Inferior parietal cortex (tissue), 1 donor: ENCODE results near the gene SDHA.

Source experiments
- DNase-seq: peaks from one replicate; pipeline ENCODE4 v3.0.0-alpha.2; 2016; ENCODE audit errors: extremely low spot score

The SDHA gene

GRCh38 chr5:186091-187041 is 31.8 kb upstream of the SDHA start:
- DNase-seq = no peak

GRCh38 chr5:187042-187431 is 31.1 kb upstream of the SDHA start:
- DNase-seq = no peak

GRCh38 chr5:187617-188451 is 30.3 kb upstream of the SDHA start:
- no peak for DNase-seq

GRCh38 chr5:188488-189481 is 29.3 kb upstream of the SDHA start:
- peak; percentile 84 for DNase-seq

- DNase-seq = no peak
Observed at GRCh38 chr5:189486-189885, 28.6 kb upstream of the SDHA start.

GRCh38 chr5:189976-190365 is 28.1 kb upstream of the SDHA start:
- no peak for DNase-seq

GRCh38 chr5:190366-191035 is 27.6 kb upstream of the SDHA start:
- DNase-seq = no peak

GRCh38 chr5:191036-191948 is 26.8 kb upstream of the SDHA start, which contains the start of gene LRRC14B:
TSS of gene LRRC14B (plus strand) at chr5:191495. CDS start at chr5:191539, 44 bp downstream.
- no peak for DNase-seq

- DNase-seq = no peak
Observed at GRCh38 chr5:191949-192690, 26.0 kb upstream of the SDHA start.

GRCh38 chr5:192691-192969 is 25.5 kb upstream of the SDHA start:
- DNase-seq = no peak

GRCh38 chr5:192970-193831 is 24.9 kb upstream of the SDHA start:
- no peak for DNase-seq

GRCh38 chr5:194102-194501 is 24.0 kb upstream of the SDHA start:
- no peak for DNase-seq

- no peak for DNase-seq
Observed at GRCh38 chr5:194603-195209, 23.4 kb upstream of the SDHA start.

GRCh38 chr5:195401-196160 is 22.5 kb upstream of the SDHA start:
- no peak for DNase-seq

GRCh38 chr5:196350-196749 is 21.8 kb upstream of the SDHA start:
- DNase-seq = no peak

- DNase-seq = peak; percentile 25
Observed at GRCh38 chr5:197031-197430, 21.1 kb upstream of the SDHA start.

GRCh38 chr5:197892-198489 is 20.1 kb upstream of the SDHA start:
- no peak for DNase-seq
